HG03159 (cell line): ENCODE data around the gene SMDT1.
"Not testable (repeated sequence)": the region's sequence is repeated elsewhere in the genome, so short reads cannot be mapped to it uniquely, and the experiment has no call there.

Experiments used
- ATAC-seq: cut with Tn5 transposase; IDR thresholded peaks from one replicate; pipeline ENCODE4 v1.9.1; 2021; ENCODE audit warnings: mild to moderate bottlenecking, moderate library complexity; ENCODE audit not compliant: unreplicated experiment

The SMDT1 gene

DNA sequence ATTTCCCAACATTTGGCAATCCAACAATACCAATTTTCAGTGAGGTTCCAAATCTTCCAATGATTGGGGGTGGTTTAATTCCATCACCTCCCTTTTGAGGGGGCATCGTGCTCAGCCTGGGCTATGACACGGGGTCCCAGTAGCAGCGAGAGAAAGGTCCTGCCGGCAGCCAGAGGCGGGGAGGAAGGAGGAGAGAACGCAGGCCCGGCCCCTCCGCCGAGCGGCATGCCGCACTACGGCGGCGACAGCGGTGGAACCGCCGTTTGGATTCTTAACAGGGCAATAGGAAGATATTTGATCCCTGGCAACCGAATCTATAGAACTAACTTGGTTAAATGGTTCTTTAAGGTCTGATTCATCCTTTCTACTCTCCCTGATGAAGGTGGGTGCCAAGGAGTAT lies 29.3 kb downstream of the SMDT1 start:
- no peak for ATAC-seq

DNA sequence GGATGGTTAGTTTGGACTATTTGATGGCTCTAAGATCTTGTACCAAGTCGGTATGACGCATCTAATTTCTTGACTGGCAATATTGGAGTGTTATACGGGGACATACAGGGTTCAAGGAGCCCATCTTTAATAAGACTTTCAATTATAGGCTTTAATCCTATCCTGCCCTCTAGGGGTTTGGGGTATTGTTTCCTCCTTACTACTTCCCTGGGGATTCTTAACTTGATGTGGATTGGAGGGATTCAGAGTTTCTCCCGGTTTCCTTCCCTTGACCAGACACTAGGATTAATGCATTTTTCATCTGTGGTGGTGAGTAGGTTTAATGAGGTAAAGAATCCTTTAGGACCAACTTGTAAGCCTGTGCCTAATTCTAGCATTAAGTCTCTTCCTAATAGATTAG lies 32.3 kb downstream of the SMDT1 start:
- no peak for ATAC-seq

DNA sequence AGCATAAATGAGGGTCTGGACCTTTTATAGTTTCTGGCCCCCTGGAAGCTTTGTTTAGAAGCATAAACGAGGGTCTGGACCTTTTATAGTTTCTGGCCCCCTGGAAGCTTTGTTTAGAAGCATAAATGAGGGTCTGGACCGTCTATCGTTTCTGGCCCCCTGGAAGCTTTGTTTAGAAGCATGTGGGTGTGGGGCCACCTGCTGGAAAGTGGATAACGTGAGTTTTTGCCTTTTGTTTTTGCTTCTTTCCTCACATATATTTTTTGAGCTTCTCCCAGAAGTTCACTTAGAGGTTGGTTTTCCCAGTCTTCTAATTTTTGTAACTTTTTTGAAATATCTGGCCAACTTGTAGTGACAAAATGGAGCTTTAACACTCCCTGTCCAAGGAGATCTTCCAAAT lies 33.3 kb downstream of the SMDT1 start:
- not testable (repeated sequence) for ATAC-seq

DNA sequence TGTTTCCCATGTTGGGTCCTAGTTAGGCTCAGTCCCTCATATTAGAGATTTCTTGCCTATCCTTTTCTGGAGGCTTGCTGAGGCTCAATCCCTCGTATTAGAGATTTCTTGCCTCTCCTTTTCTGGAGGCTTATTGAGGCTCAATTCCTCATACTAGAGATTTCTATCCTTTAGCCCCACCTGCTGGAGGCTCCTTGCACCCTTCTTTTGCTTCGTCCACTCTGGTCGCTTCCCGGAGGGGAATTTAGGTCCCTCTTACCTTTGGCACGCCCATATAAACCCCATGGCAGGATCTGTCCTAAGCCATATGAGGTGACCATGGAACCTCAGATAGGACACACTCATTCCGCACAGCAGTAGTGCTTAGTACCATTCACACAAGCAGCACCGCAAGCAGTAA lies 35.2 kb downstream of the SMDT1 start:
- ATAC-seq, result no peak

DNA sequence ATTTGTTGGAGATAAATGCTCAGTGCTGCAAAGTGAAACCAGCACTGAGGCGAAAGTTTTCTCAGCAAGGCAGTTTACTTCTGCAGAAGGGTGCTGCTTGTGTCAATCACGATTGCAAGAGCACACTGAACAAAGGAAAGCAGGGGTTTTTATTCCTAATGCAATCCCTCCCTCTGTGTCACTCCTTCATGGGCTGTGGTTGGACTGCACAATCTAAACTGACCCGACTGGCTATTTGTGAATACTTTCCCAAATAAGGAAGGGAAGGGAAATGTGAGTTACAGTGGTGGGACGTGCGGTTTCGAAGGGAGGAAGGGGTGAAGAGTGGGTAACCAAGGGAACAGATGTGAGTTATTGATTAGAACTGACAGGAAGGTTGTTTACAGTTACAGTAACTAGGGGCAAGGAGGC lies 35.9 kb downstream of the SMDT1 start:
- not testable (repeated sequence) for ATAC-seq

DNA sequence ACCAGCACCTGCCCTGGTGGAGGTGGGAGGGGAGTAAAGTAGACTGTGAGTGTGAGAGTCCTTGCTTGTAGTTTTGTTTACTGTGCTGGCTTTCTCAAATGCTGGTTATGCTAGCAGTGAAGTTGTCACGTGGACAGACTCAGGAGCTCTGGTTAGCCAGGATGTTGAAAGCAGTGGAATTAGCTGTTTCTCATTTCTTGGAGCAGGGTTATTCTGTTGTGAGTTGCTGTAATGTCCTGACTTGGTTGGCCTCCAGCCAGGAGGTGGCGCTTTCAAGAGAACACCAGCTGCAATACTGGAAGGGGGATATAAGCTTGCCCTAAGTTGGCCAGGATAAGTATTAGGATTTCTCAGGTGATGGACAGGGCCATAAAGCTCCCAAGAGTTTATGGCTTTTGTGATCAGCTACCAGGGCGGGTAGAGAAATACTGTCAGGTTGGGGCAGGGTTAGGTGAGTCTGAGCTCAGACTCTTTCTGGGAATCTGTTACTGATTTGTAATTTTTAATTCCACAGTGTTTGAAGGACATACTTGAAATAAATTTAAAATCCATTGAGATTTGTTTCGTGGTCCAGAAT lies 37.4 kb downstream of the SMDT1 start:
- no peak for ATAC-seq

DNA sequence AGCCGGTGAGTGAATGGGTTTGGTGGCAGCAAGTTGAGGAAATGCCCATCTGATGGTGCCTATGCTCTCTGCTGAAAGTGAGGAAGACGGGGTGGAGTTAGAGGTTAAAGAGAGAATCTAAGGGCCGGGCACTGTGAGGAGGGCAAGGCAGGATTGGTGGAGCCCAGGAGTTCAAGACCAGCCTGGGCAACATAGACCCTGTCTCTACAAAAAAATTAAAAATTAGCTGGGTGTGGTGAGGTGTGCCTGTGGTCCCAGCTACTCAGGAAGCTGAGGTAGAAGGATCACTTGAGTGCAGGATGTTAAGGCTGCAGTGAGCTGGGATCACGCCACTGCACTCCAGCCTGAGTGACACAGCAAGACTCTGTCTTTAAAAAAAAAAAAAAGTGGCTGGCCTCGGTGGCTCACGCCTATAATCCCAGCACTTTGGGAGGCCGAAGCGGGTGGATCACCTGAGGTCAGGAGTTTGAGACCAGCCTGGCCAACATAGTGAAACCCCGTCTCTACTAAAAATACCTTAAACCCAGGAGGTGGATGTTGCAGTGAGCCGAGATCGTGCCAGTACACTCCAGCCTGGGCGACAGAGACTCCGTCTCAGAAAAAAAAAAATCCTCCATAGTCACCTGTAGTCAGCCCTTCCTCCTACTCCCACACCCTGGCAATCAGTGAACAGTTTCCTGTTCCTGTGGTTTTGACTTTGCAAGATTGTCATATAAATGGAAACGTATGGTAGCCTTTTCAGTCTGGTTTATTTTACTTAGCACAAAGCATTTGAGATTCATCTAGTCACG lies 40.9 kb downstream of the SMDT1 start:
- ATAC-seq, result not testable (repeated sequence)

DNA sequence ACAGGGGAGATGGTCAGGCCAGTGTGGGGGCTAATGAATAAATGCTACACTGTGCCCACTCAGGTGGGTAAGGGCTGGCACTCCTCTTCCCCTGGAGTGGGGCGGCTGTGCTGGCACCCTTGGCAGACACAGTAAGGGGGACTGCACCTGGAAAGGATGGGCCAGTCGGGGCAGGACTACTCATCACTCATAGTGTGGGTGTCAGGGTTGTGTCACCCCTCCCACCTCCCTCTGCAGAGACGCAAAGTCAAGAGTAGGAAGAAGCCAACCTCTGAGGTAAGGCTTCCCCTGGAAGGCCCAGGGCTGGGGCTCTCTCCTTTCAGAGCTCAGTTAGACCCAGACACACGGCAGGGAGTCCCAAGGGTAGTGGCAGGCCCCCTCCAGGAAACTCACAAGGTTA lies 44.0 kb downstream of the SMDT1 start:
- not testable (repeated sequence) for ATAC-seq

DNA sequence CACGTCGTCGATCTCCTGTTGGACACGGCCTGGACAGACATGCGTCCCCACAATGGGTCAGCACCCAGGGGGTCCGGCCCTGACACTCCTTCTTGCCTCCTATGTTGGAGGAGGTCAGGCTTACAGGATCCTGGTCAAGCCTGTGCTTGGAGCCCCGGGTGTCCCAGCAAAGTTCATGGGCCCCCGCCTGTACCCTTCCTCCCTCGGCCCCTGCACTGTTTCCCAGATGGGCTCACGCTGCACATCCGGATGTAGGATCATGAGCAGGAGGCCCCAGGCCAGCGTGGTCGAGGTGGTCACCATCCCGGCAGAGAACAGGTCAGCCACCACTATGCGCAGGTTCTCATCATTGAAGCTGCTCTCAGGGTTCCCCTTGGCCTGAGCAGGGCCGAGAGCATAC lies 48.1 kb downstream of the SMDT1 start:
- ATAC-seq, result no peak

DNA sequence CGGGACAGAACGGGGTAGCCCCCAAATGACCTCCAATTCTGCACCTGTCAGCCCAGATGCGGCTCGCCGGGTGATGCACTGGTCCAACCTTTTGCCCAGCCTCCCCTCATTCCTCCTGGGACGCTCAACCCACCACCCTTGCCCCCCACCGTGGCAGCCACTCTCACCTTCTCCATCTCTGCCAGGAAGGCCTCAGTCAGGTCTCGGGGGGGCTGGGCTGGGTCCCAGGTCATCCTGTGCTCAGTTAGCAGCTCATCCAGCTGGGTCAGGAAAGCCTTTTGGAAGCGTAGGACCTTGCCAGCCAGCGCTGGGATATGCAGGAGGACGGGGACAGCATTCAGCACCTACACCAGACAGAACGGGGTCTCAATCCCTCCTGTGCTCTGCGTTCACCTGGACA lies 48.5 kb downstream of the SMDT1 start:
- ATAC-seq, result not testable (repeated sequence)

DNA sequence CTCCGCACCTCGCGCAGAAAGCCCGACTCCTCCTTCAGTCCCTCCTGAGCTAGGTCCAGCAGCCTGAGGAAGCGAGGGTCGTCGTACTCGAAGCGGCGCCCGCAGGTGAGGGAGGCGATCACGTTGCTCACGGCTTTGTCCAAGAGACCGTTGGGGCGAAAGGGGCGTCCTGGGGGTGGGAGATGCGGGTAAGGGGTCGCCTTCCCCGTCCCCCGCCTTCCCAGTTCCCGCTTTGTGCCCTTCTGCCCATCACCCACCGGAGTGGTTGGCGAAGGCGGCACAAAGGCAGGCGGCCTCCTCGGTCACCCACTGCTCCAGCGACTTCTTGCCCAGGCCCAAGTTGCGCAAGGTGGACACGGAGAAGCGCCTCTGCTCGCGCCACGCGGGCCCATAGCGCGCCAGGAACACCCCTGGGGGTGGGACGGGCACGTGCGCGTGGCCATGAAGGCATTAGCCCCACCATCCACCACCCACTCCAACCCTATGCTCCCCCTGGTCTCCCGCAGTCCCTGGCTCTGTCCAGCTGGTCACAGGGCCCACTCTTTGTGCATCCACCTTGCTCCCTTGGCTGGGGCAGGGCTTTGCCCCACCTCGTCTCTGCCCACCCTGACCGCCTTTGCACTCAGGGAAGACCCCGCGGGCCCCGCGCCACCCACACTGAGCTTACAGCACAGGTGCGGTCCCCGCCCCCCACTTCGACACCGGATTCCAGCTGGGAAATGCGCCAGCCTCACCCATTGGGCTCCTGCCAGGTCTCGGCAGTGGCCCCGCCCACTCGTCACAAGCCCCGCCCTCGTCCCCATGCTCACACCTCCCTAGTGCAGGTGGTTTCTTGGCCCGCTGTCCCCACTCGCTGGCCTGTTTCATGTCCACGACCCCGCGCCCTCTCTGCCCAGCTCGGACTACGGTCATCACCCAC lies 49.5 kb downstream of the SMDT1 start:
- ATAC-seq, result not testable (repeated sequence)

DNA sequence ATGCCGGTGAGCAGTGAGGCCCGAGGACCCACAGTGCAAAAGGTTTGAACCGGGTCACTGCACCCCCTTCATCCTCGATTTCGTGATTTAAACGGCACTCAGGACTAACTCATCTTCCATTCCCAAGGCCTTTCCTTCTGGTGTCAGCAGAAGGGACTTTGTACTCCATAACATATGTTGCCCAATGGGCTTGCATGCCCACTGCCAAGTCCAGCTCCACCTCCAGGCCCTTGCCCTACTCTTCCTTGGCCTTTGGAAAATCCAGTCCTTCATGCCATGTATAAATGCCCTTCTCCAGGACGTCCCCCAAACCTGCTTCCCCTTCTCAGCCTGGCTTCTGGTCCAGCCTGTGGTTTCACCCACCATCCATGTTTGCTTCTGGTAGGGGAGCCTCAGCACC lies 50.7 kb downstream of the SMDT1 start:
- ATAC-seq, result not testable (repeated sequence)

DNA sequence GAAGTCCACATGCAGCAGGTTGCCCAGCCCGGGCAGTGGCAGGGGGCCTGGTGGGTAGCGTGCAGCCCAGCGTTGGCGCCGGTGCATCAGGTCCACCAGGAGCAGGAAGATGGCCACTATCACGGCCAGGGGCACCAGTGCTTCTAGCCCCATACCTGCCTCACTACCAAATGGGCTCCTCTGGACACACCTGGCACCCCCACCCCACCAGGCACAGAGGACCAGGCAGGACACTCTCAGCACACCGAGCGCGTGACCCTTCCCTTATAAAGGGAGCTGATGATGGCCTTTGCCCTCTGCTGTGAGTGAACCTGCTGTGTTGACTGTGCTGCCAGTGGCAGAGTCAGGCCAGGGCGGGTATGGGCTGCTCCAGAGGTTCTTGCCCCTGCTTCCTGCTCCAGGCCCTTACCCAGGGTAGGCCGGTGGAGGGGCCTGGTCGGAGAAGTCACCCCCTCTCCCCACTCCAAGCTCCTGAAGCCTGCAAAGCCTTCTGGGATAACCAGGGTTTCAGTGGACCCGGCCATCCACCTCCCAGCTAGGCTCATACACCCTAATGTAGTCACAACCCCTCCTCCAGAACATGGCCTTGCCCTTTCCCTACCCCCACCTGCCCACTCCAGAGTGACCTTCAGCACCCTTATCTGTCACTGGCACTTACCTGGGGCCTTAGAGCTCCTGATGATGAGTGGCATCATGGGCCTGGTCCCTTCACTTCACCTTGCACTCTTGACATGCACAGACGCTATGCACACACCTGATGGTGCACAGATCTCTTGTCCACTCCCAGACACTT lies 51.3 kb downstream of the SMDT1 start, which contains the start of gene CYP2D6:
Gene CYP2D6, minus strand, starts transcription at position 172 of the 793 bp plus-strand sequence. Its CDS starts 19 bp downstream, at position 153.
- not testable (repeated sequence) for ATAC-seq

DNA sequence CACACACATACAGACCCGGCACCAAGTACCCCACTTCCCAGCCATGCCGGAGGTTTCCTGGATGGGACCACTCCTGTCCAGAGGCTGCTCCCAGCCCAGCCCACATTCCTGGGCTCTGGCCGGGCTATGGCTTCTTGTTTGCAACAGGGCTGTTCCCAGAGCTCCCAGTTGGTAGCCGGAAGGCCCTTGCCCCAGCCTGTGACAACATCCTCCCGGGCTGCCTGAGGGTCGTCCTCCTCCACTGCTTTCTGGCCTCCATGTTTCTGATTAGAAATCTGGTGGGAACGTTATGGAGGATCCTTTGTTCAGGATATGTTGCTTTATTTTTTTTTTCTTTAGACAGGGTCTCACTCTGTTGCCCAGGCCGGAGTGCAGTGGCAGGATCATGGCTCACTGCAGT lies 52.1 kb downstream of the SMDT1 start:
- ATAC-seq, result no peak

DNA sequence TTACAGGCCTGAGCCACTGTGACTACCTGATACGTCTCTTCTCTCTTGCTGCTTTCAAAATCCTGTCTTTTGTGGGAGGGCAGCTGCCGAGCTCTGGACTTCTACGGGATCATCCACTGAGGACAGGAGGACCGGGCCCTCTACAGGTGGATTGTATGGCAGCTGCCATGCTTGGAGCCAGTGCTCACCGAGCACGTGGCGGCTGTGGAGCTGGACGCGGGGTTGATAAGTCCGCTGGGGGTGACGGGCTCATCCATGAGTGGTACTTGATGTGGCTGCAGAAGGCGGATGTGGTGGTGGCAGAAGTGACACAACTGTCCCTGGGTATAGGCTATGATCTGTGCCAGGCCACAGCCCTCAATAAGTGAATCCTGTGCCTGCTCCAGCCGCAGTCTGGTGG lies 53.0 kb downstream of the SMDT1 start:
- ATAC-seq, result no peak
